Progenitor cell of endocrine pancreas (in vitro differentiated cells): ENCODE data around the gene SSTR5. TPM values are rescaled to one million over a fixed set of nuclear protein-coding genes. Genes with fewer than 3 reads are reported as not detected.

Experiments
- DNase-seq: peaks from one replicate; pipeline ENCODE4 v3.0.0; 2021; ENCODE audit warnings: low spot score; ENCODE audit not compliant: unreplicated experiment
- H3K27ac Mint-ChIP-seq: 2 replicates; pipeline ENCODE4 v1.8.0; 2021; ENCODE audit warnings: mild to moderate bottlenecking, moderate library complexity, mixed read lengths
- H3K27me3 Mint-ChIP-seq: 2 replicates; pipeline ENCODE4 v1.8.0; 2021; ENCODE audit warnings: mixed read lengths
- H3K36me3 Mint-ChIP-seq: 2 replicates; pipeline ENCODE4 v1.8.0; 2022; ENCODE audit warnings: mixed read lengths; ENCODE audit not compliant: insufficient read depth
- H3K4me1 Mint-ChIP-seq: 2 replicates; pipeline ENCODE4 v1.8.0; 2021; ENCODE audit warnings: low read depth, mixed read lengths
- H3K4me3 Mint-ChIP-seq: 2 replicates; pipeline ENCODE4 v1.8.0; 2021; ENCODE audit warnings: low read depth, mild to moderate bottlenecking, moderate library complexity, mixed read lengths
- H3K9me3 Mint-ChIP-seq: 2 replicates; pipeline ENCODE4 v1.8.0; 2021; ENCODE audit warnings: low read depth, mixed read lengths
- total RNA-seq: library from RNA; stranded (reverse); gene quantifications from 2 replicates; pipeline ENCODE4 v1.2.1, GENCODE V29; 2021
- TF ChIP-seq, protein P1 (sequence below): fragments of 200-600 bp; sonication (generic); IDR thresholded peaks from one replicate; pipeline ENCODE4 v1.5.0; 2021; ENCODE audit warnings: antibody characterized with exemption, mild to moderate bottlenecking; ENCODE audit not compliant: unreplicated experiment

SSTR5 gene
- total RNA-seq, 1 donor from 2014 or later: 1.4 TPM

DNA sequence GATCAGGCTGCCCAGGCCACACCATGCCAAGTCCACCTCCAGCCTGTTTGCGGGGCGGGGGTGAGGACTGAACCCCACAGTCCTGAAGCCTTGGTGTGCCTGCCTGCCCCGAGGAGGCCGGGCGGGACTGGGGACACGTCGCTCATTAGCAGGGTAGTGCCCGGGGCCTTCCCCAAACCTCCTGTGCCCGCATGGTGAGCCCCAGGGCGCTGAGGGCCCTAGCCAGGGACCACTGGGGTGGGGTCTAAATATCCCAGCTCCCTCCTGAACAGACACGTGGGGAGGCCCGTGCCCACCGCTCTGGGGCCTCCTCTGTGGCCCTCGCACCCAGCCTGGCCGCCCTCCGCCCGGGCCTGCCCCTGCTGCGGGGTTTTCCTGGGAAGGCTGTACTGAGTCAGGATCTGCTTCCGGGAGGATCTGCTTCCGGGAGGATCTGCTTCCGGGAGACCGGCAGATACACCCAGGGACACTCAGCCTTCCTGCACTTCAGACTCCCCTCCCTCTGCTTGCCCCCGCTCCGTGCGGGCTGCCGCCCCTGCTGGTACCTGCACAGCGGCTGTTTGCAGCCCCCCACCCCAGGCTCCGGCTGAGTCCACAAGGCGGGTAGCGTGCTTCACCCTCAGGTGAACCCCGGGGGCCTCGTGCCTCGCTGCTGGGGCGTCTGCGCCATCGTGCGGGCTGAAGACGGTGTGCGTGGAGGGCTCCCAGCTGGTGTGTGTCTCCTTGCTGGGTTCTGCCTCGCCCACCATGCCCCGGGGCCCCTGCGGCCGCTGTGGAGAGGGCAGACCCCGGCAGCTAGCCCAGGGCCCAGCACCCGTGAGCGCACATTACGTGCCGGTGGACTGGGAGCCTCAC lies 56.8 kb downstream of the SSTR5 start:
- H3K4me3 Mint-ChIP-seq: no peak overlapping the region
- peaks cover 13% of the 10 kb centered on the region for H3K4me1 Mint-ChIP-seq
- TF ChIP-seq, protein P1, sequence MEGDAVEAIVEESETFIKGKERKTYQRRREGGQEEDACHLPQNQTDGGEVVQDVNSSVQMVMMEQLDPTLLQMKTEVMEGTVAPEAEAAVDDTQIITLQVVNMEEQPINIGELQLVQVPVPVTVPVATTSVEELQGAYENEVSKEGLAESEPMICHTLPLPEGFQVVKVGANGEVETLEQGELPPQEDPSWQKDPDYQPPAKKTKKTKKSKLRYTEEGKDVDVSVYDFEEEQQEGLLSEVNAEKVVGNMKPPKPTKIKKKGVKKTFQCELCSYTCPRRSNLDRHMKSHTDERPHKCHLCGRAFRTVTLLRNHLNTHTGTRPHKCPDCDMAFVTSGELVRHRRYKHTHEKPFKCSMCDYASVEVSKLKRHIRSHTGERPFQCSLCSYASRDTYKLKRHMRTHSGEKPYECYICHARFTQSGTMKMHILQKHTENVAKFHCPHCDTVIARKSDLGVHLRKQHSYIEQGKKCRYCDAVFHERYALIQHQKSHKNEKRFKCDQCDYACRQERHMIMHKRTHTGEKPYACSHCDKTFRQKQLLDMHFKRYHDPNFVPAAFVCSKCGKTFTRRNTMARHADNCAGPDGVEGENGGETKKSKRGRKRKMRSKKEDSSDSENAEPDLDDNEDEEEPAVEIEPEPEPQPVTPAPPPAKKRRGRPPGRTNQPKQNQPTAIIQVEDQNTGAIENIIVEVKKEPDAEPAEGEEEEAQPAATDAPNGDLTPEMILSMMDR: no peak
- no peak overlapping the region for H3K27ac Mint-ChIP-seq
- no peak for DNase-seq
- H3K36me3 Mint-ChIP-seq: no peaks in the 10 kb centered on the region
- H3K9me3 Mint-ChIP-seq: no peaks in the 10 kb centered on the region
- no peaks in the 10 kb centered on the region for H3K27me3 Mint-ChIP-seq

DNA sequence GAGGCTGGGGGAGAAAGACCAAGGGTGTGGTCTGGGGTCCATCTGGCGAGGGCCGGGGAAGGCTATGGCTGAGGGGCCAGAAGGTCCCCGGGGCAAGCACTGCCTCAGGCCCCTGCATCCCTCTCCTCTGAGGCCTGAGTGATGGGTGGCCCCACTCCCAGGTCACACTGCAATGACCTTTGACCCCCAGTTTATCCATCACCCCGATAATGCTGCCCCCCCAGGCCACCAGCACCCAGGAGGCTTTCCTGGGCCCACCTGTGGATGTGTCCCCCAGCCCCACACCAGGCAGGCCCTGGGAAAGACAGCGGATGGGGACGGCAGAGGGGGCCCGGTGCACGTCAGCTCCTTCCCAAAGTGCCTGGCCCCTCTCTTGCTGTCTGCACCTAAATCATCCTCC lies 57.8 kb downstream of the SSTR5 start:
- no peak overlapping the region for H3K27ac Mint-ChIP-seq
- H3K4me3 Mint-ChIP-seq: no peak overlapping the region
- H3K9me3 Mint-ChIP-seq: no peaks in the 10 kb centered on the region
- H3K4me1 Mint-ChIP-seq: peaks cover 20% of the 10 kb centered on the region
- TF ChIP-seq, protein P1: no peak
- H3K27me3 Mint-ChIP-seq: no peaks in the 10 kb centered on the region
- no peaks in the 10 kb centered on the region for H3K36me3 Mint-ChIP-seq
- DNase-seq: no peak

Other genes starting within 250 kb of the SSTR5 start
- 26.2 and 28.2 TPM in 2 replicates for gene LMF1, start 101.8 kb upstream of the SSTR5 start, total RNA-seq
- 6.7 and 7.1 TPM in 2 replicates for gene SOX8, start 91.0 kb upstream of the SSTR5 start, total RNA-seq
- not detected in 2 replicates for gene C1QTNF8, start 23.5 kb downstream of the SSTR5 start, total RNA-seq
- gene CACNA1H, start 80.4 kb downstream of the SSTR5 start, total RNA-seq: 42.3 and 42.8 TPM in 2 replicates
- gene TPSG1, start 152.5 kb downstream of the SSTR5 start, total RNA-seq: not detected in 2 replicates
- gene TPSB2, start 157.4 kb downstream of the SSTR5 start, total RNA-seq: not detected in 2 replicates
- gene TPSAB1, start 168.0 kb downstream of the SSTR5 start, total RNA-seq: not detected in 2 replicates
- not detected in 2 replicates for gene TPSD1, start 183.3 kb downstream of the SSTR5 start, total RNA-seq
- 211 and 212 TPM in 2 replicates for gene UBE2I, start 236.9 kb downstream of the SSTR5 start, total RNA-seq